ENCODE measurements around the gene PREPL.

PREPL gene

GRCh38 chr2:44301111-44301510, 60.2 kb downstream of the PREPL start:
- TF ChIP-seq CTCF (IDR thresholded peaks at IDR 0.05; ENCODE audit: insufficient read depth, low read length, poor library complexity, severe bottlenecking): no peak
- Histone ChIP-seq H3K4me3 (replicated peaks; ENCODE audit: low read depth, low read length) (no peak overlapping the region), H3K36me3 (ENCODE audit: control insufficient read depth, insufficient read depth, low read length) (no peaks in the 10 kb centered on the region)

GRCh38 chr2:44299635-44300034, 61.7 kb downstream of the PREPL start:
- no peak for DNase-seq (ENCODE audit: extremely low read depth, insufficient read length)
- H3K4me3 ChIP-seq (replicated peaks; ENCODE audit: low read depth, low read length): no peak overlapping the region
- no peaks in the 10 kb centered on the region for H3K36me3 ChIP-seq (ENCODE audit: control insufficient read depth, insufficient read depth, low read length)
- no peak for TF ChIP-seq CTCF (IDR thresholded peaks at IDR 0.05; ENCODE audit: insufficient read depth, low read length, poor library complexity, severe bottlenecking)
- no peaks in the 10 kb centered on the region for H3K27me3 ChIP-seq (replicated peaks; ENCODE audit: control insufficient read depth, insufficient read depth, low read length)

More at GRCh38 chr2:44301111-44301510, 60.2 kb downstream of the PREPL start:
- H3K27me3 ChIP-seq (replicated peaks; ENCODE audit: control insufficient read depth, insufficient read depth, low read length): no peaks in the 10 kb centered on the region
- no peak for DNase-seq (ENCODE audit: extremely low read depth, insufficient read length)

GRCh38 chr2:44297431-44297830, 63.9 kb downstream of the PREPL start:
- no peak for TF ChIP-seq CTCF (IDR thresholded peaks at IDR 0.05; ENCODE audit: insufficient read depth, low read length, poor library complexity, severe bottlenecking)
- no peak for DNase-seq (ENCODE audit: extremely low read depth, insufficient read length)
- Histone ChIP-seq H3K27me3 (replicated peaks; ENCODE audit: control insufficient read depth, insufficient read depth, low read length) (no peaks in the 10 kb centered on the region), H3K36me3 (ENCODE audit: control insufficient read depth, insufficient read depth, low read length) (no peaks in the 10 kb centered on the region), H3K4me3 (replicated peaks; ENCODE audit: low read depth, low read length) (no peak overlapping the region)

- no peak for TF ChIP-seq CTCF (IDR thresholded peaks at IDR 0.05; ENCODE audit: insufficient read depth, low read length, poor library complexity, severe bottlenecking)
- DNase-seq (ENCODE audit: extremely low read depth, insufficient read length): no peak
- no peaks in the 10 kb centered on the region for H3K27me3 ChIP-seq (replicated peaks; ENCODE audit: control insufficient read depth, insufficient read depth, low read length)
- H3K36me3 ChIP-seq (ENCODE audit: control insufficient read depth, insufficient read depth, low read length): no peaks in the 10 kb centered on the region
- H3K4me3 ChIP-seq (replicated peaks; ENCODE audit: low read depth, low read length): no peak overlapping the region
Measured at GRCh38 chr2:44296653-44297052, 64.6 kb downstream of the PREPL start.

- peak; percentile 23 for TF ChIP-seq CTCF (IDR thresholded peaks at IDR 0.05; ENCODE audit: insufficient read depth, low read length, poor library complexity, severe bottlenecking)
- no peaks in the 10 kb centered on the region for H3K27me3 ChIP-seq (replicated peaks; ENCODE audit: control insufficient read depth, insufficient read depth, low read length)
- no peak for DNase-seq (ENCODE audit: extremely low read depth, insufficient read length)
- H3K4me3 ChIP-seq (replicated peaks; ENCODE audit: low read depth, low read length): no peak overlapping the region
- no peaks in the 10 kb centered on the region for H3K36me3 ChIP-seq (ENCODE audit: control insufficient read depth, insufficient read depth, low read length)
Measured at GRCh38 chr2:44295633-44296359, 65.5 kb downstream of the PREPL start.

- no peak for TF ChIP-seq CTCF (IDR thresholded peaks at IDR 0.05; ENCODE audit: insufficient read depth, low read length, poor library complexity, severe bottlenecking)
- no peak overlapping the region for H3K4me3 ChIP-seq (replicated peaks; ENCODE audit: low read depth, low read length)
Measured at GRCh38 chr2:44295113-44295512, 66.2 kb downstream of the PREPL start.

More at GRCh38 chr2:44295113-44295512, 66.2 kb downstream of the PREPL start:
- H3K36me3 ChIP-seq (ENCODE audit: control insufficient read depth, insufficient read depth, low read length): no peaks in the 10 kb centered on the region
- no peaks in the 10 kb centered on the region for H3K27me3 ChIP-seq (replicated peaks; ENCODE audit: control insufficient read depth, insufficient read depth, low read length)
- no peak for DNase-seq (ENCODE audit: extremely low read depth, insufficient read length)

Measured in GM06990 (cell line).